Panc1 (cell line): ENCODE measurements around the gene DAB2IP. TPM values are rescaled to one million over a fixed set of nuclear protein-coding genes. Genes with fewer than 3 reads are reported as not detected.
A peak's percentile ranks its signal among the peaks of the same experiment; 100 is the strongest.

Experiments used
- ATAC-seq: fragments of 200-7000 bp; cut with Tn5 transposase; 2 replicates; pipeline ENCODE4 v1.9.1; 2020; ENCODE audit warnings: mild to moderate bottlenecking, moderate library complexity
- BruUV-seq: library from RNA; stranded (reverse); fragments of 400-500 nt; replicated peaks from 2 replicates; lab custom pipeline; 2021; lab: Mats Ljungman, UMichigan
- CTCF ChIA-PET: fragments of 300-600 bp; sonication (Branson Sonifier 250); formaldehyde crosslinking; loops from one replicate; lab custom pipeline; 2022; ENCODE audit warnings: antibody characterized with exemption; lab: Charles Lee
- POLR2A ChIA-PET: fragments of 300-600 bp; sonication (Branson Sonifier 250); formaldehyde crosslinking; loops from one replicate; lab custom pipeline; 2022; ENCODE audit warnings: antibody characterized with exemption; lab: Charles Lee
- DNase-seq: peaks from one replicate; pipeline ENCODE4 v3.0.0-alpha.2; 2010; ENCODE audit warnings: low read depth, low spot score
- H3K27ac ChIP-seq: 2 replicates; pipeline ENCODE4 v1.5.1; 2011; ENCODE audit warnings: mild to moderate bottlenecking, low read length, inconsistent platforms
- H3K27me3 ChIP-seq: fragments of 200-500 bp; sonication (Bioruptor generic); 2 replicates; pipeline ENCODE4 v1.6.0; 2014; ENCODE audit warnings: low read length, inconsistent platforms; ENCODE audit not compliant: control insufficient read depth, insufficient read depth
- H3K36me3 ChIP-seq: fragments of 200-500 bp; sonication (Bioruptor generic); 2 replicates; pipeline ENCODE4 v1.5.1; 2014; ENCODE audit warnings: inconsistent platforms, mild to moderate bottlenecking, low read length, moderate library complexity; ENCODE audit not compliant: control insufficient read depth, insufficient read depth
- H3K4me1 ChIP-seq: 2 replicates; pipeline ENCODE4 v1.5.1; 2011; ENCODE audit warnings: inconsistent platforms, mild to moderate bottlenecking, low read length, moderate library complexity; ENCODE audit not compliant: control insufficient read depth, insufficient read depth
- H3K4me3 ChIP-seq, 2 experiments: 2 replicates each; pipeline ENCODE4 v1.5.1; 2011 to 2012; ENCODE audit warnings: low read depth in 2 of 2, low read length in 2 of 2, mild to moderate bottlenecking in 2 of 2, inconsistent platforms in 1 of 2, moderate library complexity in 1 of 2
- H3K9me3 ChIP-seq: fragments of 200-500 bp; sonication (Bioruptor generic); 2 replicates; pipeline ENCODE4 v1.5.1; 2014; ENCODE audit warnings: low read depth, mild to moderate bottlenecking, inconsistent platforms, low read length, moderate library complexity; ENCODE audit not compliant: control insufficient read depth, insufficient read depth
- POLR2AphosphoS5 ChIP-seq: IDR thresholded peaks from 2 replicates; pipeline ENCODE4 v1.6.1; 2012; ENCODE audit warnings: mild to moderate bottlenecking, low read depth, low read length, moderate library complexity
- SIN3A ChIP-seq: IDR thresholded peaks from 2 replicates; pipeline ENCODE4 v1.6.1; 2012; ENCODE audit warnings: low read depth, mild to moderate bottlenecking, low read length, moderate library complexity, borderline replicate concordance; ENCODE audit not compliant: insufficient read depth
- TCF7L2 ChIP-seq: IDR thresholded peaks from 2 replicates; pipeline ENCODE4 v1.6.1; 2011; ENCODE audit warnings: mild to moderate bottlenecking, low read depth, low read length, inconsistent platforms
- in situ Hi-C: cut with HindIII; loops from 2 replicates; pipeline ENCODE4 v1.10.0; 2016; ENCODE audit warnings: low sequenced_read_pairs, low pct_unique_long_range_greater_than_20kb
- intact Hi-C: fragments of 100-400 bp; cut with micrococcal nuclease; formaldehyde crosslinking; loops from one replicate; pipeline ENCODE4 v1.10.0; 2022; ENCODE audit not compliant: unreplicated experiment
- total RNA-seq: library from RNA; stranded (reverse); gene quantifications from one replicate; pipeline ENCODE4 v1.2.1, GENCODE V29; 2021; ENCODE audit not compliant: unreplicated experiment
- TF ChIP-seq, protein P1 (sequence below): fragments of 450-650 bp; IDR thresholded peaks from 2 replicates; pipeline ENCODE4 v1.5.1; 2017; ENCODE audit warnings: mild to moderate bottlenecking
- TF ChIP-seq, protein P2 (sequence below), 2 experiments: IDR thresholded peaks; 2 replicates each; pipeline ENCODE4 v1.6.1; 2011 to 2012; ENCODE audit warnings: low read depth in 2 of 2, control low read depth in 1 of 2, low read length in 1 of 2, mild to moderate bottlenecking in 1 of 2, moderate library complexity in 1 of 2; ENCODE audit not compliant: insufficient read depth in 1 of 2

The DAB2IP gene
- total RNA-seq, 1 experiment from 2014 or later, result 18.4 TPM

DNA sequence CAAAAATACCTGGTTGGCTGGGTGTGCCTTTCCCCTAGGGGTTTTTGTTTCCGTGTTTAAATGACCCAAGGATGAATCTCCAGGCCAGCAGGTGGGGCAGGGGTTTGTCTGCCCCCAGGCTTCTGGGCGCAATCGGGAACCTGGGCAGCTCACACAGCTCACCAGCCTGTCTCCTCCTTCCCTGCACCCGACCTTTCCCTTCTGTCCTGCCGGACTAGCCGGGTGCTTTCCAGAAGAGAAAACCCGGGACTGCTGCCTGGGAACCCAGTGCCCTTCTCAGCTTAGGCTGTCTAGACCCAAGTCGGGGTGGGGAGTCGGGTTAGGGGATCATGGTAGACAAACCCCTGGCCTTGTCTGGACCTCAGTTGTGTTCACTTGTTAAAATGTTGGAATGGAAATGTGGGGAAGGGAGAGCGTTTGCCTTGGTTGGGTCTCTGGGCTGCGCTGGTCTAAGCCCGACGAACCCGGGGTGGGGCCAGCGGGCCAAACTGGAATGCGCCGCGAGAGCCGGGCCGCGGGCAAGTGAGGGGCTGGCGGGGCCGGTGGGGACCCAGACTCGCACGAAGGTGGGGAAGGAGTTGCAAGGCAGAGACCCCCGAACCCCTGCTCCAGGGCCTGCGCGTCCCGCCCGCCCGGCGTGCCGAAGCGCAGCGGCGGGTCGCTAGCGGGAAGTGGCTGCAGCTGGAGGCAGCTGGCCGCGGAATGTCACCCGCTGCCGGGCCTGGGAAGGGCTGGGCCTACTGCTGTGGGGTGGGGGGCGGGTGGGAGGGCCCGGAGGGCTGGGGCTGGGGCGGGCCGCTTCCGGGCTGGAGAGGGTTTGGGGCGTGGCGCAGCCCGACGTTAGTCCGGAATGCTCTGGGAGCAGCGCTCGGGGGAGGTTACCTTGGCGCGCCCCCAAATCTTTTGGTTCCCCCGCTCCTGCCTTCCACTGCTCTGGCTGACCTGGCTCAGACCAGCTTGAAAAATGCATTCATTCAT, 84.6 kb downstream of the DAB2IP start:
- ATAC-seq (peak; percentile 74), DNase-seq (no peak)
- H3K27me3 ChIP-seq, result no peaks in the 10 kb centered on the region
- H3K27ac ChIP-seq, result peak overlapping the region; percentile 74
- POLR2A ChIA-PET, result no interaction called here
- intact Hi-C loops (no loop called here), in situ Hi-C loops (no loop called here)
- BruUV-seq, result no TSS peak
- no peaks in the 10 kb centered on the region for H3K36me3 ChIP-seq
- CTCF ChIA-PET, result interaction anchor here (0.6 to 1.3 kb wide), 2 partner anchors 195 to 229 kb away, joined by 4 to 6 read pairs; no protein-coding TSS in a partner anchor
- peaks cover 22% of the 10 kb centered on the region for H3K4me1 ChIP-seq
- no peaks in the 10 kb centered on the region for H3K9me3 ChIP-seq
- TF ChIP-seq, protein P1, sequence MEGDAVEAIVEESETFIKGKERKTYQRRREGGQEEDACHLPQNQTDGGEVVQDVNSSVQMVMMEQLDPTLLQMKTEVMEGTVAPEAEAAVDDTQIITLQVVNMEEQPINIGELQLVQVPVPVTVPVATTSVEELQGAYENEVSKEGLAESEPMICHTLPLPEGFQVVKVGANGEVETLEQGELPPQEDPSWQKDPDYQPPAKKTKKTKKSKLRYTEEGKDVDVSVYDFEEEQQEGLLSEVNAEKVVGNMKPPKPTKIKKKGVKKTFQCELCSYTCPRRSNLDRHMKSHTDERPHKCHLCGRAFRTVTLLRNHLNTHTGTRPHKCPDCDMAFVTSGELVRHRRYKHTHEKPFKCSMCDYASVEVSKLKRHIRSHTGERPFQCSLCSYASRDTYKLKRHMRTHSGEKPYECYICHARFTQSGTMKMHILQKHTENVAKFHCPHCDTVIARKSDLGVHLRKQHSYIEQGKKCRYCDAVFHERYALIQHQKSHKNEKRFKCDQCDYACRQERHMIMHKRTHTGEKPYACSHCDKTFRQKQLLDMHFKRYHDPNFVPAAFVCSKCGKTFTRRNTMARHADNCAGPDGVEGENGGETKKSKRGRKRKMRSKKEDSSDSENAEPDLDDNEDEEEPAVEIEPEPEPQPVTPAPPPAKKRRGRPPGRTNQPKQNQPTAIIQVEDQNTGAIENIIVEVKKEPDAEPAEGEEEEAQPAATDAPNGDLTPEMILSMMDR, result no peak
- no peak for TF ChIP-seq POLR2AphosphoS5
- TF ChIP-seq, protein P2, sequence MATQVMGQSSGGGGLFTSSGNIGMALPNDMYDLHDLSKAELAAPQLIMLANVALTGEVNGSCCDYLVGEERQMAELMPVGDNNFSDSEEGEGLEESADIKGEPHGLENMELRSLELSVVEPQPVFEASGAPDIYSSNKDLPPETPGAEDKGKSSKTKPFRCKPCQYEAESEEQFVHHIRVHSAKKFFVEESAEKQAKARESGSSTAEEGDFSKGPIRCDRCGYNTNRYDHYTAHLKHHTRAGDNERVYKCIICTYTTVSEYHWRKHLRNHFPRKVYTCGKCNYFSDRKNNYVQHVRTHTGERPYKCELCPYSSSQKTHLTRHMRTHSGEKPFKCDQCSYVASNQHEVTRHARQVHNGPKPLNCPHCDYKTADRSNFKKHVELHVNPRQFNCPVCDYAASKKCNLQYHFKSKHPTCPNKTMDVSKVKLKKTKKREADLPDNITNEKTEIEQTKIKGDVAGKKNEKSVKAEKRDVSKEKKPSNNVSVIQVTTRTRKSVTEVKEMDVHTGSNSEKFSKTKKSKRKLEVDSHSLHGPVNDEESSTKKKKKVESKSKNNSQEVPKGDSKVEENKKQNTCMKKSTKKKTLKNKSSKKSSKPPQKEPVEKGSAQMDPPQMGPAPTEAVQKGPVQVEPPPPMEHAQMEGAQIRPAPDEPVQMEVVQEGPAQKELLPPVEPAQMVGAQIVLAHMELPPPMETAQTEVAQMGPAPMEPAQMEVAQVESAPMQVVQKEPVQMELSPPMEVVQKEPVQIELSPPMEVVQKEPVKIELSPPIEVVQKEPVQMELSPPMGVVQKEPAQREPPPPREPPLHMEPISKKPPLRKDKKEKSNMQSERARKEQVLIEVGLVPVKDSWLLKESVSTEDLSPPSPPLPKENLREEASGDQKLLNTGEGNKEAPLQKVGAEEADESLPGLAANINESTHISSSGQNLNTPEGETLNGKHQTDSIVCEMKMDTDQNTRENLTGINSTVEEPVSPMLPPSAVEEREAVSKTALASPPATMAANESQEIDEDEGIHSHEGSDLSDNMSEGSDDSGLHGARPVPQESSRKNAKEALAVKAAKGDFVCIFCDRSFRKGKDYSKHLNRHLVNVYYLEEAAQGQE (IDR thresholded peaks at IDR 0.05; ENCODE audit: insufficient read depth in 1 of 2, low read depth in 2 of 2, low read length in 1 of 2), result no peak
- peak overlapping the region; percentile 31 to 45 for H3K4me3 ChIP-seq

DNA sequence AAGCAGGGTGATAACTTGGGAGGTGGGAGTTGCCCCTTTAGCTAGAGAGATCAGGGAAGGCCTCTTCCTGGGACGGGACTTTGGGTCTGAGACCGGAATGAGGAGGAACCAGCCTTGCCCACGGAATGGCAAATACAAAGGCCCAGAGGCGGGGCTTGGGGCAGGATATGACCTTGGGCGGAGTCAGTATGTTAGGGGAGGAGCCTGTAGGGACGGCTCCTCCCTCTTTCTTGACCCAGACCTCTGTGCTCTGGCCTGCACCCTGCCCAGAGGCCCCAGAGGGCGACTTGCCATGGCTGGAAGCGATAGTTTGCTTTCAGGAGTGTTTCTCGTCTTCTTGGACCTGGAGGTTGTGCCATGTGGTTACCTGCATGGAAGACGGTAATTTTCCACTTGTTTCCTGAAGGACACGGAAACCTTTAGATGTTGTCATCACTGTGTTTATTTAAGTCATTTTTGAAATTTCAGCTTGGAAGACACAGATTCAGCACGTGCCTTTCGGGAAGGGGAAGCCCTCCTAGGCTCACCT, 85.6 kb downstream of the DAB2IP start:
- in situ Hi-C loops (no loop called here), intact Hi-C loops (no loop called here)
- Histone ChIP-seq H3K27me3 (no peaks in the 10 kb centered on the region), H3K9me3 (no peaks in the 10 kb centered on the region), H3K4me1 (peaks cover 22% of the 10 kb centered on the region), H3K27ac (peak overlapping the region; percentile 74; the same call in 1 of the 2 replicates), H3K4me3 (peak overlapping the region; percentile 24 to 40), H3K36me3 (no peaks in the 10 kb centered on the region)
- DNase-seq (no peak), ATAC-seq (peak; percentile 67)
- no peak for TF ChIP-seq TCF7L2
- no peak for TF ChIP-seq POLR2AphosphoS5
- TF ChIP-seq, protein P1, result no peak
- TF ChIP-seq SIN3A, result no peak
- TF ChIP-seq, protein P2 (IDR thresholded peaks at IDR 0.05; ENCODE audit: insufficient read depth in 1 of 2, low read depth in 2 of 2, low read length in 1 of 2), result no peak
- ChIA-PET POLR2A (no interaction called here), CTCF (no interaction called here)
- BruUV-seq, result no TSS peak
